Activated CD4-positive, alpha-beta T cell treated with anti-CD3 and anti-CD28 coated beads for 24 hours (primary cell): ENCODE data around the gene CLDND2.

Experiments used
- DNase-seq, 2 donors: peaks; one replicate each; pipeline ENCODE4 v3.0.0-alpha.2; 2020; ENCODE audit warnings: low read depth in 2 of 2

CLDND2 gene

DNA sequence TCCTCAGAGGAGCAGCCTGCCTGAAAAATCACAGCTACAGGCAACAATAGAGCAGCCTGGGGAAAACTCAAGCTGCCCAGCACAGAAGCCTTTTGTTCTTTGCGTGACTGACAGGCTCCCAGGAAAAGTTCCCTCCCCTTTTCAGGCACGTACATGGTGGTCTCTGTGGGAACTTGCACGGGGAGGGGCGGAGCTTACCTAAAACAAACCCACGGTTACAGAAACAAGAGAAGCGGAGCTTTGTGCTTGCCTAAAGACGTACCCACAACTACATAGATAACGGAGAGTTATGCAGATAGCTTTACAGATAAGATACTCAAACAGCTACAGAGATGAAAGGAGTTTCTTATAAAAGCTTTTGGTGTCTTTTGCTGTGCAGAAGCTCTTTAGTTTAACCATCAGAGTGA is 14.1 kb downstream of the CLDND2 start:
- no peak for DNase-seq

- DNase-seq, result no peak
Observed at GRCh38 chr19:51354103-51354741, 14.6 kb downstream of the CLDND2 start.

GRCh38 chr19:51352783-51353360 is 15.9 kb downstream of the CLDND2 start:
- no peak for DNase-seq

- DNase-seq, result no peak
Observed at GRCh38 chr19:51351266-51351990, 17.4 kb downstream of the CLDND2 start.

GRCh38 chr19:51347209-51347928 is 21.4 kb downstream of the CLDND2 start:
- no peak for DNase-seq

- DNase-seq, result no peak
Observed at GRCh38 chr19:51346742-51347141, 22.1 kb downstream of the CLDND2 start.

DNA sequence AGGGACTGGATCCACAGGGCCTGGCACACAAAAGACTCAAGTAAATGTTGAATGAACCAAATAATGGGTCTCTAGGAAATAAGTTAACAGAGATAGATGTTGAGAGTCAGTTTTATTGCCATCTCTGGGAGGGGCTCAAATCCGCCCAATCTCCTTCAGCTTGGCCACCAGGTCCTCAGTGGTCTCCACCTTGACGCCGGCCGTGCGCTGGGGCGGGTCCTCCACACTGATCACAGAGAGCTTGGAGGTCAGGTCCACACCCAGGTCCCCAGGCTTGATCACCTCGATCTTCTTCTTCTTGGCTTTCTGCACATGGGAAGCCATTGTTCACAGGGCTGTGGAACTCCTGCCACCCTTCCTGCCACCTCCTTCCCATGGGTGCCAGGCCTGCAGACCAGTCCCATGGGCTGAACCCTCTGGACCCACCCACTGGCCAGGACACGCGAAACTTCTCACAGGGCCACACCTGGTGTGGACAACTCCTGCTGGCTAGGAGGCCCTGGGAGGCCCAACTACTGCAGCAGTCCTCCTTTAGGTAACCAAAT is 23.7 kb downstream of the CLDND2 start:
- DNase-seq, result no peak

DNA sequence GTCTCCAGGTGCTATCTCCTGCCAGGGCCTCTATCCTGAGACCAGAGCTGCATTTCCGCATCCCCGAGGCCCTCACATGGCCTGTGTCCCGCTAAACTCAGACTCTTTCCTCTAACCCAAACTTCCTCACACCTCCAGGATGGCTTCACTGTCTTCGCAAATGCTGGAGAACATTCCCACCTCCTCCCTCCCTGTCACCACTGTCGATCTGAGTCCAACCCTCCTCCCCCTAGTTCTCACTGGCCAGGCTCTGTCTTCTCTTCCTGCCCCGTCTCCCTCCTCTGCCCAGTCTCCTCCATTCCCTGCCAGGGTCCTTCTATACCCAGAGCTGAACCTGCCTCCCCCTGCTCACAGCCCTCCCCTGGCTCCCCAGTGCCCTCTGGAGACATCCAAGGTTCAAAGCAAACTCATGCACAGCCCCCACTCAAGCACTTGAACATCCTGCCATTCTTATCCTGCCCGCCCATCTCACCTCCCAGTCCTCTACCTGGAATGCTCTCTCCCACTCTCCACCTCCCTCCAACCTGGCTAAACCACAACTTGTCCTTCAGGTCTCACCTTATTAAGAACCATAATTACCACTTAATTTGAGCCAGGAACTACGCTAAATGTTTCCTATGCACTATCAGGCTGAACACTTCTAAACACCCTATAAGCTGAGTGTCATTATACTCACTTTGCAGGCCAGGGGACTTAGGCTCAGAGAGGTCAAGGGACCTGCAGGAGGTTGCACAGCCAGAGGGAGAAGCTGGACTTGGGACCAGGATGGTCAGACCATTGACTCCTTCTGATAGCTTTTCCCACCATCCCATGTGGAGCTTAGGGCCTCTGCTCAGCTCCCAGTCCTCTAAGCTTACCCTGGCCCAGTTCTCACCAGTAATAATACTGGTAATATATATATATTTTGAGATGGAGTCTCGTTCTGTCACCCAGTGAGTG is 25.9 kb downstream of the CLDND2 start:
- DNase-seq, result no peak

- no peak for DNase-seq
Observed at GRCh38 chr19:51341976-51342580, 26.7 kb downstream of the CLDND2 start, which contains the start of gene VSIG10L. Gene VSIG10L, minus strand, starts transcription at chr19:51342139. Its CDS starts 15 bp downstream, at chr19:51342124.

DNA sequence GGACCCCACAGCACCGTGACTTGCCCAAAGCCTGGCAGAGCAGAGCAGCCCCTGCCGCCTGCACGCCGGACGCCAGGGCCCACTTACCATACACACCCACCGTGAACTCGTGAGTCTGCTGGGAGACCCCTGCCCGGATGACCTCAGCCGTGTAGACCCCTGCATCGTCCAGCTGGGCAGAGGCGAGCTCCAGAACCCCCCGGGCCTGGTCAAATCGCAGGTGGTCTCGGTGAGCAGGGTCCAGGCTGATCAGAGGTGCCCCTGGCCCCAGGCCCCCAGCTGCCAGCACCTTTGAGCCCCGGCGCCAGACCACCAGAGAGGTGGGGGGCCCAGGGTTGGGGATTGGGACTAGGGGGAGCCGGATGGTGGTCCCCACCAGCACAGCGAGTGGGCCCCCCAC is 27.7 kb downstream of the CLDND2 start:
- DNase-seq, result no peak

DNA sequence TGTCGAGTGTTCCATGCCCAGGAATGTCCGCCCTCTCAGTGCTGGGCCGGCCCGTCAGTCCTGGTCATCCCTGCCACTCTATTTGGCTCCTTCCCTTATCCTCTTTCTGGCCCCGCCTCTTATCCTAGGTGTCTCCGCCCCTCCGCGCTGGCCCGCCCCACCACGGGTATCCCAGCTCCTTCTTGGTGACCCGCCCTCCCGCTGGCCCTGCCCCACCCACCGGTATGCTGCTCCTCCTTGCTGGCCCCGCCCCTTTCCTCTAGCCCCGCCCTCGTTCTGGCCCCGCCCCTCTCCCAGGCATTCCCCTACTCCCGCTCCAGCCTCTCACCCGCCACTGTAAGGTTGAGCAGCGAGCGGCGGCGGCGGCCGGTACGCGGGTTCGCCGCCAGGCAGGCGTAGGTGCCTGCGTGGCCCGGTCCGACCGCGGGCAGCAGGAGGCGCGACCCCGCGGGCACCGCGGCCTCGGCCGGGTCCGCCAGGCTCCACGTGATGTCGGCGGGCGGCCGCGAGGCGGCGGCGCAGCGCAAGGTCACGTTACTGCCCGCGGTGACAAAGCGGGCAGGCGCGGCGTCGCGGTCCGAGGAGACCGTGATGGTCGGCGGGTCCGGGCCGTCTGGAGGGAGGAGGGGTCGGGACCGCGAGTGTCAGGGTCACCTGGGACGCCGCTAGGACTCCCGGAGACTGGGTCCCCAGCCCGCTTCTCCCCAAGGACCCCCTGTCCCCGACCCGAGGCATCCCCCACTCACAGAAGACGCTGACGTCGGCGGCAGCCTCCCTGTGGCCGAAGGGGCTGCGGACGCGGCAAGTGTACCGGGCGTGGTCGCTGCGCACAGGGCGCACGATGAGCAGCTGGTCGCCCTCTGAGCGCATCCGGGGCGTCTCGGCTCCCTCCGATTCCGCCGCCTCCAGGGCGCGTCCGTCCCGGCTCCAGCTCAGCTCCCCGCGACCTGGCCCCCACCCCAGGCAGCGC is 28.8 kb downstream of the CLDND2 start:
- DNase-seq, result peak; percentile 92 to 98

DNA sequence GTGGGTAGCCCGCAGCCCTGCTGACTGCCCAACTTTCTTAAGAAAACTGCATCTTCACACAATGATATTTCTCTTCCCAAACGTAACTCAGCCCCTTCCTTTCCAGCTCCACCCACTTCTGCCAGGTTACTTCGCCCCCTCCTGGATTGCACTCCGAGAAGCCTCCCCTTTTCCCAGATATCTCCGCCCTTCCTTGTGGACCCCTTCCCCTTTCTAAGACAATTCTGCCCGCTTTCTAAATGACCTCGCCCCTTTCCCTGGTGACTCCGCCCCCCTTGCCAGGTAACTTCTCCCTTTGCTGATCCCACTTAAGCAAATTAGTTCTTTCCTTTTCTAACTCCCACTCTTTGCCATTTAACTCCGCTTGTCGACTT is 29.5 kb downstream of the CLDND2 start:
- DNase-seq, result no peak

GRCh38 chr19:51338563-51339312 is 30.1 kb downstream of the CLDND2 start:
- peak; percentile 79 to 87 for DNase-seq

GRCh38 chr19:51337861-51338562 is 30.8 kb downstream of the CLDND2 start:
- no peak for DNase-seq

- DNase-seq, result no peak
Observed at GRCh38 chr19:51337141-51337860, 31.5 kb downstream of the CLDND2 start.

- no peak for DNase-seq
Observed at GRCh38 chr19:51333836-51334460, 34.9 kb downstream of the CLDND2 start.

DNA sequence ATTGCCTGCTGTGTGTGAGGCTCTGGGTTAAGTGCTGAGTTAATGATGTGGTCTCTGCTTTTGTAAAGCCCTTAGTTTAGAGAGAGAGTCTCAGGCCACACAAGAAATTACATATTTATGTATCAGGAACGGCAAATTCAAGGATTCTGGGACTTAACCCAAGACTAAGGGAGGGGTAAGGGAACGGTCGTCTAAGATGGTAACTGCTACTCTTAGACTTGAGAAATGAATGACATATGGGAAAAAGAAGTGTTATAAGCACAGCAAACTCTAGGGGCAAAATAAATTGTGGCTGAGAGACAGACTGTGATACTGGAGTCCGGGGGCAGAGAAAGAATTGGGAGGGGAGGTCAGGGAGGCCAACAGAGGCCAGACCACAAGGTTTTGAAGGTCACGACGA is 37.1 kb downstream of the CLDND2 start:
- no peak for DNase-seq
